ENCODE results near the gene PITHD1. TPM values are rescaled to one million over a fixed set of nuclear protein-coding genes. Genes with fewer than 3 reads are reported as not detected.

PITHD1 gene
- total RNA-seq, 1 experiment from 2014 or later, result 30.6 TPM

DNA sequence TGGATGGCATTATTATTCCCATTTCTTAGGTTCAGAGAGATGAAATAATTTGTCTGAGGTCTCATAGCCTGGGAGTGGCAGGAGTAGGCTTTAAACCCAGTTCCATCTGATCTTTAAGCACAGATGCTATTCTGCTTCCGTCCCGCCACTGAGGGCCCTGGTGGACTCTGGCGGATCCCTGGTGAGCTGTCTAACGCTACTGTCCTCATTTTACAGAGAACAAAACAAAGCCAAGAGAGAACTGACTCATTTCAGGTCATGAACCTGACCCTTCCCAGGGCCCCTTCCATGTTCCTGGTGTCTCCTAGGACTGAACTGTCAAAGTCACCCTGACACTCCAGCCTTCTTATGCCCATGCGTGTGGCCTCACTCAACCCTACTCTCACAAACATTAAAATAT is 25.5 kb downstream of the PITHD1 start:
- Mint-ChIP-seq H3K27ac (ENCODE audit: unreplicated experiment) (no peak overlapping the region), H3K9me3 (ENCODE audit: low read depth, unreplicated experiment) (no peaks in the 10 kb centered on the region), H3K36me3 (ENCODE audit: insufficient read depth, unreplicated experiment) (peaks cover 32% of the 10 kb centered on the region), H3K4me3 (ENCODE audit: low read depth, unreplicated experiment) (no peak overlapping the region), H3K4me1 (ENCODE audit: low read depth, unreplicated experiment) (no peaks in the 10 kb centered on the region), H3K27me3 (ENCODE audit: unreplicated experiment) (no peaks in the 10 kb centered on the region)
- CTCF ChIA-PET, result interaction anchor here (1.3 kb wide), 1 partner anchor 26 kb away, joined by 5 read pairs; the partner anchor contains the start of gene PITHD1
- TF ChIP-seq, protein P1, sequence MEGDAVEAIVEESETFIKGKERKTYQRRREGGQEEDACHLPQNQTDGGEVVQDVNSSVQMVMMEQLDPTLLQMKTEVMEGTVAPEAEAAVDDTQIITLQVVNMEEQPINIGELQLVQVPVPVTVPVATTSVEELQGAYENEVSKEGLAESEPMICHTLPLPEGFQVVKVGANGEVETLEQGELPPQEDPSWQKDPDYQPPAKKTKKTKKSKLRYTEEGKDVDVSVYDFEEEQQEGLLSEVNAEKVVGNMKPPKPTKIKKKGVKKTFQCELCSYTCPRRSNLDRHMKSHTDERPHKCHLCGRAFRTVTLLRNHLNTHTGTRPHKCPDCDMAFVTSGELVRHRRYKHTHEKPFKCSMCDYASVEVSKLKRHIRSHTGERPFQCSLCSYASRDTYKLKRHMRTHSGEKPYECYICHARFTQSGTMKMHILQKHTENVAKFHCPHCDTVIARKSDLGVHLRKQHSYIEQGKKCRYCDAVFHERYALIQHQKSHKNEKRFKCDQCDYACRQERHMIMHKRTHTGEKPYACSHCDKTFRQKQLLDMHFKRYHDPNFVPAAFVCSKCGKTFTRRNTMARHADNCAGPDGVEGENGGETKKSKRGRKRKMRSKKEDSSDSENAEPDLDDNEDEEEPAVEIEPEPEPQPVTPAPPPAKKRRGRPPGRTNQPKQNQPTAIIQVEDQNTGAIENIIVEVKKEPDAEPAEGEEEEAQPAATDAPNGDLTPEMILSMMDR (IDR thresholded peaks at IDR 0.05; ENCODE audit: unreplicated experiment), result no peak
- no peak for DNase-seq
- intact Hi-C loops (cut with micrococcal nuclease; ENCODE audit: unreplicated experiment), result loop anchor here (10.0 kb wide), 1 partner anchor 341 kb away; the partner anchor contains the start of gene IL22RA1
- BruUV-seq (replicated peaks), result no TSS peak

DNA sequence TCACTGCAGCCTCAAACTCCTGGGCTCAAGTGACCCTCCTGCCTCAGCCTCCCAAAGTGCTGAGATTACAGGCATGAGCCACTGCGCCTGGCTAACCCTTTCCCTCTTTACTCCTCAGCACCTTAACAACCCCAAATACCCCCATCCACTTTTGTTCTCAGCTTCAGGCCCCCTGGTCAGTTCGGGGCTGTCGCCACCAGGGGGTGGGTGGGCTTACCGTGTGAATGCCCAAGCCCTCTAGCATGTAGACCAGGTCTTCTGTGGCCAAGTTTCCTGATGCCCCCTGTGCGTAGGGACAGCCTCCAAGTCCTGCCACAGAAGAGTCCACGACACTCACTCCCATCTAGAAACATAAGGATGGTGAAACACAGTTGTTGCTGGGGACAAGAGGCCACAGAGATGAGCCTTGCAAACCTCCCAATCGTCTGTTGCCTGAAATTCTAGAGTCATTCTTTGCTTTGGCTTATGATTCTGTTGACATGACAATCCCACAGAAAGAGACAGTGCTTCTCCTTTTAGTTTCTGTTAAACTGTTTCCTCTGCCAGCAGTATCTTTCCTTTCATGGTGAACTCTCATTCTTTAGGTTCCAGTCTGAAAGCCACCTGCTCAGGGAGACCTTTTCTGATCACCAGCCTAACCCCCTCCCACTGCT is 26.1 kb downstream of the PITHD1 start:
- no peaks in the 10 kb centered on the region for H3K27me3 Mint-ChIP-seq (ENCODE audit: unreplicated experiment)
- H3K27ac Mint-ChIP-seq (ENCODE audit: unreplicated experiment), result no peak overlapping the region
- H3K36me3 Mint-ChIP-seq (ENCODE audit: insufficient read depth, unreplicated experiment), result peaks cover 26% of the 10 kb centered on the region
- no TSS peak for BruUV-seq (replicated peaks)
- CTCF ChIA-PET, result no interaction called here
- intact Hi-C loops (cut with micrococcal nuclease; ENCODE audit: unreplicated experiment), result loop anchor here (10.0 kb wide), 1 partner anchor 340 kb away; the partner anchor contains the start of gene IL22RA1
- TF ChIP-seq, protein P1 (IDR thresholded peaks at IDR 0.05; ENCODE audit: unreplicated experiment), result no peak
- H3K4me1 Mint-ChIP-seq (ENCODE audit: low read depth, unreplicated experiment), result no peaks in the 10 kb centered on the region
- no peak overlapping the region for H3K4me3 Mint-ChIP-seq (ENCODE audit: low read depth, unreplicated experiment)
- no peak for DNase-seq
- H3K9me3 Mint-ChIP-seq (ENCODE audit: low read depth, unreplicated experiment), result no peaks in the 10 kb centered on the region

DNA sequence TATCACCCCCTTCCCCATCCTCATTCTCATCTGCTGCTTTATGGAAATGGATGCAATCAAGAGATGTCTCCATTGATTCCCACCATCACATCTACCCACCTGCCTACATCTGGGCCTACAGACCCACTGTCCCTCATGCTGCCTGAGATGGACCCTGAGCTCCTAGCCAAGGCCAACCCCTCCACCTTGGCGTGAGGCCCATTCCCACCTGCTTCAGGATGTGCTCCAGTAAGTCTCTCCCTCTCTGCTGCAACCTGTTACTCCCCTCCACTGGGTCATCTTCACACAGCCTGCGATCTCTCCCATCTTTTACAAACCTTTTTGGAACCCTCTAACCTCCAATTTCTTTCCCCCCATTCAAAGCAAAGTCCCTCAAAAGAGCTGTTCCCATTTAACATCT is 26.8 kb downstream of the PITHD1 start:
- no peak overlapping the region for H3K4me3 Mint-ChIP-seq (ENCODE audit: low read depth, unreplicated experiment)
- no peak overlapping the region for H3K27ac Mint-ChIP-seq (ENCODE audit: unreplicated experiment)
- BruUV-seq (replicated peaks), result no TSS peak
- no peaks in the 10 kb centered on the region for H3K4me1 Mint-ChIP-seq (ENCODE audit: low read depth, unreplicated experiment)
- CTCF ChIA-PET, result interaction anchor here (0.9 kb wide), 1 partner anchor 9 kb away, joined by 4 read pairs; no protein-coding TSS in a partner anchor
- no peaks in the 10 kb centered on the region for H3K27me3 Mint-ChIP-seq (ENCODE audit: unreplicated experiment)
- intact Hi-C loops (cut with micrococcal nuclease; ENCODE audit: unreplicated experiment), result loop anchor here (10.0 kb wide), 1 partner anchor 340 kb away; the partner anchor contains the start of gene IL22RA1
- H3K36me3 Mint-ChIP-seq (ENCODE audit: insufficient read depth, unreplicated experiment), result peaks cover 19% of the 10 kb centered on the region
- DNase-seq, result no peak
- H3K9me3 Mint-ChIP-seq (ENCODE audit: low read depth, unreplicated experiment), result no peaks in the 10 kb centered on the region
- TF ChIP-seq, protein P1 (IDR thresholded peaks at IDR 0.05; ENCODE audit: unreplicated experiment), result no peak

DNA sequence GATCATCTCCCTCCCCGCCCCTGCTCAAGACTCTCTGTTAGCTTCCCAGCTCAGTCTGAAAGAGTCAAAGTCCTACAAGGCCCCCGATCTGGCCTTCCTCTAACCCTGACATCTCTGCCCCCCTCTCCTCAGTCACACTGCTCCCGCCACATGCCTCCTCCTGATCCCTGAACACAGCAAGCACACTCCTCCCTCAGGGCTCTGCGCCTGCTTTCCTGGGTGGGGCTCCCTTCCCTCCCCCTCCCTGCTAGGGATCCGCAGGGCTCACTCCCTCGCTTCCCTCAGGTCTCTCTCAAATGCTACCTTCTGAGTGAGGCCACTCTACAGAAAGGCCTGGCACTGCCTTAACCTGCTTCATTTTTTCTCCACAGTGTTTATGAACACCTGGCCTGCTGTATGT is 28.1 kb downstream of the PITHD1 start:
- H3K4me1 Mint-ChIP-seq (ENCODE audit: low read depth, unreplicated experiment), result no peaks in the 10 kb centered on the region

More for the DNA sequence above, 28.1 kb downstream of the PITHD1 start:
- BruUV-seq (replicated peaks), result no TSS peak
- CTCF ChIA-PET, result no interaction called here
- H3K9me3 Mint-ChIP-seq (ENCODE audit: low read depth, unreplicated experiment), result no peaks in the 10 kb centered on the region
- H3K36me3 Mint-ChIP-seq (ENCODE audit: insufficient read depth, unreplicated experiment), result peaks cover 7% of the 10 kb centered on the region
- H3K27me3 Mint-ChIP-seq (ENCODE audit: unreplicated experiment), result no peaks in the 10 kb centered on the region
- H3K4me3 Mint-ChIP-seq (ENCODE audit: low read depth, unreplicated experiment), result no peak overlapping the region
- TF ChIP-seq, protein P1 (IDR thresholded peaks at IDR 0.05; ENCODE audit: unreplicated experiment), result no peak
- no peak overlapping the region for H3K27ac Mint-ChIP-seq (ENCODE audit: unreplicated experiment)
- DNase-seq, result no peak
- intact Hi-C loops (cut with micrococcal nuclease; ENCODE audit: unreplicated experiment), result loop anchor here (10.0 kb wide), 1 partner anchor 339 kb away; the partner anchor contains the start of gene IL22RA1

Data from Calu3 (cell line).